H9 (cell line): ENCODE measurements around the gene TATDN2. TPM values are rescaled to one million over a fixed set of nuclear protein-coding genes. Genes with fewer than 3 reads are reported as not detected.

Experiments
- DNase-seq: peaks from one replicate; pipeline ENCODE4 v3.0.0-alpha.2; 2017
- H2AFZ ChIP-seq: one replicate; pipeline ENCODE4 v1.6.1; 2013; ENCODE audit warnings: mild to moderate bottlenecking, low read length, control low read depth, moderate library complexity
- H2AK5ac ChIP-seq: 2 replicates; pipeline ENCODE4 v1.6.1; 2013; ENCODE audit warnings: low read length, control low read depth, mixed read lengths; ENCODE audit not compliant: insufficient read length
- H2BK120ac ChIP-seq: one replicate; pipeline ENCODE4 v1.6.1; 2013; ENCODE audit warnings: low read depth, mild to moderate bottlenecking, low read length, control low read depth, inconsistent platforms; ENCODE audit not compliant: poor library complexity, severe bottlenecking
- H2BK12ac ChIP-seq: 2 replicates; pipeline ENCODE4 v1.6.1; 2013; ENCODE audit warnings: low read length, control low read depth, mixed read lengths, low read depth; ENCODE audit not compliant: insufficient read length
- H2BK15ac ChIP-seq: 2 replicates; pipeline ENCODE4 v1.6.1; 2013; ENCODE audit warnings: low read depth, low read length, control low read depth
- H2BK20ac ChIP-seq: one replicate; pipeline ENCODE4 v1.6.1; 2013; ENCODE audit warnings: low read depth, mild to moderate bottlenecking, low read length, control low read depth, inconsistent platforms; ENCODE audit not compliant: poor library complexity, severe bottlenecking
- H2BK5ac ChIP-seq: 2 replicates; pipeline ENCODE4 v1.6.1; 2013; ENCODE audit warnings: low read length, control low read depth, mixed read lengths; ENCODE audit not compliant: insufficient read length
- H3K14ac ChIP-seq: 2 replicates; pipeline ENCODE4 v1.6.1; 2013; ENCODE audit warnings: low read length, control low read depth; ENCODE audit not compliant: insufficient read depth
- H3K18ac ChIP-seq: 2 replicates; pipeline ENCODE4 v1.6.1; 2013; ENCODE audit warnings: low read depth, mild to moderate bottlenecking, mixed read lengths, low read length, control low read depth; ENCODE audit not compliant: insufficient read length
- H3K23ac ChIP-seq: 2 replicates; pipeline ENCODE4 v1.6.1; 2013; ENCODE audit warnings: low read length, control low read depth, mixed read lengths, low read depth; ENCODE audit not compliant: insufficient read length
- H3K23me2 ChIP-seq: 2 replicates; pipeline ENCODE4 v1.6.1; 2013; ENCODE audit warnings: low read depth, mild to moderate bottlenecking, mixed read lengths, low read length, control low read depth; ENCODE audit not compliant: insufficient read length, poor library complexity, severe bottlenecking
- H3K27ac ChIP-seq: 2 replicates; pipeline ENCODE4 v1.5.1; 2013; ENCODE audit warnings: low read length, control low read depth, mixed read lengths, low read depth; ENCODE audit not compliant: insufficient read length
- H3K27me3 ChIP-seq: 2 replicates; pipeline ENCODE4 v1.6.1; 2013; ENCODE audit warnings: low read length, control low read depth, inconsistent platforms; ENCODE audit not compliant: insufficient read depth
- H3K4ac ChIP-seq: 2 replicates; pipeline ENCODE4 v1.6.1; 2013; ENCODE audit warnings: low read depth, mild to moderate bottlenecking, control low read depth, inconsistent platforms, low read length, moderate library complexity
- H3K4me1 ChIP-seq: 2 replicates; pipeline ENCODE4 v1.6.1; 2013; ENCODE audit warnings: low read length, control low read depth, inconsistent platforms; ENCODE audit not compliant: insufficient read depth
- H3K4me2 ChIP-seq: 2 replicates; pipeline ENCODE4 v1.6.1; 2013; ENCODE audit warnings: low read length, control low read depth, mixed read lengths; ENCODE audit not compliant: insufficient read length, insufficient read depth
- H3K56ac ChIP-seq: 2 replicates; pipeline ENCODE4 v1.6.1; 2013; ENCODE audit warnings: low read depth, mild to moderate bottlenecking, mixed read lengths, low read length, control low read depth; ENCODE audit not compliant: insufficient read length
- H3K79me1 ChIP-seq: 2 replicates; pipeline ENCODE4 v1.6.1; 2013; ENCODE audit warnings: low read depth, mild to moderate bottlenecking, moderate library complexity, low read length, control low read depth, inconsistent platforms; ENCODE audit not compliant: insufficient read depth, poor library complexity, severe bottlenecking
- H3K79me2 ChIP-seq: 2 replicates; pipeline ENCODE4 v1.6.1; 2013; ENCODE audit warnings: low read length, control low read depth, inconsistent platforms; ENCODE audit not compliant: insufficient read depth
- H3K9ac ChIP-seq: 2 replicates; pipeline ENCODE4 v1.6.1; 2013; ENCODE audit warnings: low read length, control low read depth, mixed read lengths; ENCODE audit not compliant: insufficient read length; ENCODE audit errors: extremely low read depth
- H3K9me3 ChIP-seq: one replicate; pipeline ENCODE4 v1.6.1; 2013; ENCODE audit warnings: low read depth, low read length, inconsistent platforms; ENCODE audit not compliant: control insufficient read depth
- H3T11ph ChIP-seq: one replicate; pipeline ENCODE4 v1.6.1; 2013; ENCODE audit warnings: mild to moderate bottlenecking, low read length, control low read depth, inconsistent platforms
- H4K20me1 ChIP-seq: one replicate; pipeline ENCODE4 v1.6.1; 2013; ENCODE audit not compliant: control insufficient read depth, insufficient read length, insufficient read depth
- H4K5ac ChIP-seq: 2 replicates; pipeline ENCODE4 v1.6.1; 2013; ENCODE audit warnings: low read depth, mild to moderate bottlenecking, mixed read lengths, low read length, control low read depth; ENCODE audit not compliant: insufficient read length
- H4K8ac ChIP-seq: replicated peaks from 2 replicates; pipeline ENCODE4 v1.6.1; 2013; ENCODE audit warnings: low read length, control low read depth, mixed read lengths, low read depth; ENCODE audit not compliant: insufficient read length
- H4K91ac ChIP-seq: 2 replicates; pipeline ENCODE4 v1.6.1; 2013; ENCODE audit warnings: low read depth, mild to moderate bottlenecking, moderate library complexity, mixed read lengths, low read length, control low read depth; ENCODE audit not compliant: insufficient read length
- H3K27ac Mint-ChIP-seq, 3 experiments: 2 replicates in 2 of 3; 3 replicates in 1 of 3; pipeline ENCODE4 v1.8.0; 2020 to 2021; ENCODE audit warnings: mixed read lengths in 3 of 3, mild to moderate bottlenecking in 1 of 3, moderate library complexity in 1 of 3
- H3K27me3 Mint-ChIP-seq: 2 replicates; pipeline ENCODE4 v1.8.0; 2021; ENCODE audit warnings: low read depth, mild to moderate bottlenecking, moderate library complexity, mixed read lengths
- H3K36me3 Mint-ChIP-seq, 3 experiments: 2 replicates in 2 of 3; 3 replicates in 1 of 3; pipeline ENCODE4 v1.8.0; 2020 to 2021; ENCODE audit warnings: low read depth in 3 of 3, mixed read lengths in 3 of 3; ENCODE audit not compliant: insufficient read depth in 1 of 3
- H3K4me1 Mint-ChIP-seq, 2 experiments: 2 replicates each; pipeline ENCODE4 v1.8.0; 2020; ENCODE audit warnings: mixed read lengths in 2 of 2
- H3K4me3 Mint-ChIP-seq, 2 experiments: 2 replicates in 1 of 2; 3 replicates in 1 of 2; pipeline ENCODE4 v1.8.0; 2020 to 2021; ENCODE audit warnings: mild to moderate bottlenecking in 2 of 2, mixed read lengths in 2 of 2, moderate library complexity in 1 of 2
- H3K9me3 Mint-ChIP-seq, 2 experiments: 2 replicates in 1 of 2; 3 replicates in 1 of 2; pipeline ENCODE4 v1.8.0; 2020; ENCODE audit warnings: mild to moderate bottlenecking in 2 of 2, mixed read lengths in 2 of 2, moderate library complexity in 1 of 2
- CTCF ChIP-seq: fragments of 200-600 bp; sonication (generic); conservative IDR thresholded peaks from 3 replicates; pipeline ENCODE4 v1.8.0; 2021; ENCODE audit warnings: antibody characterized with exemption, mild to moderate bottlenecking
- WGBS: extraction: QIAGEN DNeasy Blood & Tissue Kit; methylation state at CpG from one replicate; pipeline ENCODE4 v1.1.7; 2013; ENCODE audit warnings: missing lambda C conversion rate, low lambda C conversion rate, mixed read lengths; ENCODE audit not compliant: insufficient read length; ENCODE audit errors: extremely low coverage; 5-methylcytosine and 5-hydroxymethylcytosine counted together
- total RNA-seq: library from RNA; stranded (reverse); gene quantifications from 2 replicates; pipeline ENCODE4 v1.2.1, GENCODE V29; 2021

Gene TATDN2
- total RNA-seq, 1 experiment from 2014 or later, result 34.4 TPM

- no peak overlapping the region for H3K23ac ChIP-seq
- Mint-ChIP-seq H3K4me1 (peaks cover 14 to 27% of the 10 kb centered on the region in 2 experiments), H3K9me3 (peaks cover 1 to 7% of the 10 kb centered on the region in 2 experiments; a peak in 2 of 5 replicates), H3K27ac (peak overlapping the region in 2 of 3 experiments; percentile 50 to 71; a peak in 2 of 7 replicates), H3K27me3 (peaks cover 2% of the 10 kb centered on the region), H3K36me3 (peaks cover 0 to 24% (median 2%) of the 10 kb centered on the region in 3 experiments; a peak in 5 of 7 replicates), H3K4me3 (no peak overlapping the region)
- no peak overlapping the region for H3K4me2 ChIP-seq
- no peak overlapping the region for H3K14ac ChIP-seq
- H2AFZ ChIP-seq, result no peak overlapping the region
- H2BK5ac ChIP-seq, result no peak overlapping the region
- no peak overlapping the region for H3K56ac ChIP-seq
- H4K20me1 ChIP-seq, result no peaks in the 10 kb centered on the region
- H3T11ph ChIP-seq, result no peak overlapping the region
- no peaks in the 10 kb centered on the region for H3K9me3 ChIP-seq
- H2BK20ac ChIP-seq, result no peak overlapping the region
- H4K5ac ChIP-seq, result no peak overlapping the region
- no peaks in the 10 kb centered on the region for H3K4me1 ChIP-seq
- no peak overlapping the region for H3K9ac ChIP-seq
- no peaks in the 10 kb centered on the region for H3K79me2 ChIP-seq
- H2BK15ac ChIP-seq, result no peak overlapping the region
- H3K27ac ChIP-seq, result no peak overlapping the region
- DNase-seq, result no peak
- no peak overlapping the region for H4K91ac ChIP-seq
- H3K79me1 ChIP-seq, result no peaks in the 10 kb centered on the region
- H2BK12ac ChIP-seq, result no peak overlapping the region
- H3K27me3 ChIP-seq, result no peaks in the 10 kb centered on the region
- H3K4ac ChIP-seq, result no peak overlapping the region
- no peak overlapping the region for H2AK5ac ChIP-seq
- no peaks in the 10 kb centered on the region for H3K23me2 ChIP-seq
- no CpG with 5 or more reads among the region's 15 CpGs for WGBS
- TF ChIP-seq CTCF, result no peak
- no peak overlapping the region for H2BK120ac ChIP-seq
- H3K18ac ChIP-seq, result no peak overlapping the region
- H4K8ac ChIP-seq, result no peak overlapping the region
Observed at GRCh38 chr3:10238345-10239183, 9.7 kb upstream of the TATDN2 start.
